PC-3 (cell line): ENCODE results near the gene SPR.

ENCODE experiments used
- EZH2 ChIP-seq: fragments of 300-600 bp; sonication (generic); IDR thresholded peaks from one replicate; pipeline ENCODE4 v1.6.1; 2017; ENCODE audit warnings: antibody characterized with exemption, mild to moderate bottlenecking, low read length; ENCODE audit not compliant: unreplicated experiment
- EZH2phosphoT487 ChIP-seq: fragments of 300-600 bp; sonication (generic); IDR thresholded peaks from 2 replicates; pipeline ENCODE4 v1.6.1; 2018; ENCODE audit warnings: mild to moderate bottlenecking, antibody characterized with exemption, low read length, borderline replicate concordance
- TF ChIP-seq, protein P1 (sequence below): fragments of 300-600 bp; sonication (generic); conservative IDR thresholded peaks from 2 replicates; pipeline ENCODE4 v1.5.1; 2017; ENCODE audit warnings: antibody characterized with exemption, low read depth, mild to moderate bottlenecking, low read length

DNA sequence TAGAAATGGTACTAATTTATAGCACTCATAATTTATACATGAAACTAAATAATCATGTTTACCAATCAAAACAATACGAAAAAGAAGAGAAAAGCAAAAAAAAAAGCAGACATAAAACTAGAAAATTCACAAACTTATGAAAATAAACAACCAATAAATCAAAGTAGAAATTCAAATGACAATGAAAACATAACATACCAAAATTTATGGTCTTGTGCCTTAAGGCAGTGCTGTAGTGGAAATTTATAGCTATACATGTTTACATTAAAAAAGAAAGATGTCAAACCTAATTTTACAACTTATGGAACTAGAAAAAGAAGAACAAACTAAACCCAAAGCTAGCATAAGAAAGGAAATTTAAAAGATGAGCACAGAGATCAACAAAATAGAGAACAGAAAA is 16.1 kb upstream of the SPR start:
- TF ChIP-seq, protein P1, sequence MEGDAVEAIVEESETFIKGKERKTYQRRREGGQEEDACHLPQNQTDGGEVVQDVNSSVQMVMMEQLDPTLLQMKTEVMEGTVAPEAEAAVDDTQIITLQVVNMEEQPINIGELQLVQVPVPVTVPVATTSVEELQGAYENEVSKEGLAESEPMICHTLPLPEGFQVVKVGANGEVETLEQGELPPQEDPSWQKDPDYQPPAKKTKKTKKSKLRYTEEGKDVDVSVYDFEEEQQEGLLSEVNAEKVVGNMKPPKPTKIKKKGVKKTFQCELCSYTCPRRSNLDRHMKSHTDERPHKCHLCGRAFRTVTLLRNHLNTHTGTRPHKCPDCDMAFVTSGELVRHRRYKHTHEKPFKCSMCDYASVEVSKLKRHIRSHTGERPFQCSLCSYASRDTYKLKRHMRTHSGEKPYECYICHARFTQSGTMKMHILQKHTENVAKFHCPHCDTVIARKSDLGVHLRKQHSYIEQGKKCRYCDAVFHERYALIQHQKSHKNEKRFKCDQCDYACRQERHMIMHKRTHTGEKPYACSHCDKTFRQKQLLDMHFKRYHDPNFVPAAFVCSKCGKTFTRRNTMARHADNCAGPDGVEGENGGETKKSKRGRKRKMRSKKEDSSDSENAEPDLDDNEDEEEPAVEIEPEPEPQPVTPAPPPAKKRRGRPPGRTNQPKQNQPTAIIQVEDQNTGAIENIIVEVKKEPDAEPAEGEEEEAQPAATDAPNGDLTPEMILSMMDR: no peak
- TF ChIP-seq EZH2 (no peak), EZH2phosphoT487 (no peak)
